HG03280 (cell line): ENCODE results near the gene THUMPD1.
"Not testable (repeated sequence)": the region's sequence is repeated elsewhere in the genome, so short reads cannot be mapped to it uniquely, and the experiment has no call there.

Source experiments
- ATAC-seq: cut with Tn5 transposase; IDR thresholded peaks from one replicate; pipeline ENCODE4 v1.9.1; 2021; ENCODE audit warnings: mild to moderate bottlenecking, moderate library complexity; ENCODE audit not compliant: unreplicated experiment

Gene THUMPD1

DNA sequence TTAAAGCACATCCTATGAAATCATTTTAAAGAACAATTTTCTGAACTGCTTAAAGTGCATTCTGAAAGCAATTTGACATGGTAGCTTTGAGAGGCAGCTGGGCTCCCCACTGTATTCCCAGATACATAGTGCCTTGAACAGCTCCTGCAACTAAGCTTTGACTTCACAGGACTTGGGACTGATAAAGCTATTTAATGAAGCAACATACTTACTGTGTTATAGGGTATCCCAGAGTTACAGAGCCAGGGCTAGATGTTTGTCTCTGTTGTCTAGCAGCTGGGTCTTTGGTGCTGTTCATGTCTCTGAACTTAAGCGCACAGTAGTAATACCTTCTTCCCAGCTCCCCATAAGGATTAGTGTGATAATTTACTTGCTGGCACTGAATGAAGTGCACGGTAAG is 45.0 kb downstream of the THUMPD1 start:
- ATAC-seq: no peak

DNA sequence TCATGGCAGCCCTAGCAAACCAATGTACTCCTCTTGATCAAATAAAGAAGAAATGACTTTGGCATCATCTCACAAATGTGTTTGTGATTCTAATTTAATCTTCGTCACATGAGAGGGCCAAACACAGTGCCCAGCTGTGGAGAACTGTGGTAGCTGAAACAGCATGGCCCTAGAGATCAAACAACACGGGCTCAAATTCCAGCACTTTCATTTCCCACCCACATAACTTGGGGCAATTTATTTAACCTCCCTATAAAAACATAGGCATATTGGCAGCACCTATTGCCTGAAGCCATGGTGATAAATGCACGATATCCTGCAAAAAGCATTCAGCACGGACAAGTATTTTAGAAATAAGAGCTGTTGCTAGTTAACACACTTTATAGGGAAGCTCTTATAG is 46.6 kb downstream of the THUMPD1 start:
- ATAC-seq: no peak

DNA sequence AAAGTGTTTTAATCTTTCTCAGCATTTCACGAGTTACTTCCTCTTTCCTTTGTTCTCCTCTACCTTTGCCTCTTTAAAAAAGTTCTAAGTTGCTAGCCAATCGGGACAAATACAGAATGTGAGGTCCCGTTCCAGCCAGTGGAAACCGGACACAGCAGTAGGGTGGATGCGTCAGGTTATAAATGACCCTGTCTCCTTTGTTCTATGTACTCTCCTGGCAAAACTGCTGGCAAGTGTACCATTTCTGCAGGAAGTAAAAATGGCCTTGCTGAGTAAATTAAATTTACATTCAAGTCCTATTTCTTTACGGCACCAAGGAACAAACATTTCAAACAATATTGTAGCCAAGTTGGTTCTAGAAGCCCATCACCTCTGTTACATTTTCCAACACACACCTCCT is 47.5 kb downstream of the THUMPD1 start:
- not testable (repeated sequence) for ATAC-seq

DNA sequence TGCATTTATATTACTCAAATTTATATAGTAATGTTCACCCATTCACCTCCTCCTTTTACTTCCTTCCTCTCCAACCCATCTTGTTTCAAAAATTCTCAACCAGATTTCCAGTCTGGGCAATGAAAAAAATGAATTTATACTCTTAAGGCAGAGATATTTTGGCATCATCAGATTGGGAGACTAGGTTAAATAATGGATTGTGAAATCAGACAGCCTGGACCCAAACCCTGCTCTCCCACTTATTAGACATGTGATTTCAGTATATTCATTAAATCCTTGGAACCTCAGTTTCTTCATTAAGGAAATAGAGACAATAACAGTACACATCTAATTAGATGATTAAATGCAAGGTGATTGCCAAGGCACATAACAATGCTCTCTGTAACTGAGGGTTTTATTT is 52.0 kb downstream of the THUMPD1 start:
- ATAC-seq: no peak

DNA sequence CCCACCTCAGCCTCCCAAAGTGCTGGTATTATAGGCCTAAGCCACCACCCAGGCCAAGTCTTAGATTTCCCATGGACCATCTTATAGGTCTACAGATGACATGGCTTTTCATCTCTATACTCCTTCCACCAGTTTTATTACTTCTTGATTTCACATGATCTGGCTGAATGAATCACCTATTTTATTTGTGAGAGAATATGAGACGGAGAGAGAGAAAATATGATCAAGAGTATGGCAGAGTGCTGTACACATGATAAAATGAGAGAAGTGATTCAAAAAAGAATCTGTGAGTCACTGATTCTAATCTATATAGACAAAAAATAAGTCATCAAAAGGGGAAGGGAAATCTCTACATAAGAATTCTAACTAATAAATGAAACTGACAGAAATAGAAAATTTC is 57.8 kb downstream of the THUMPD1 start:
- ATAC-seq: no peak
